ENCODE measurements around the gene WDR36.

Gene WDR36

GRCh38 chr5:111092062-111092853, at the start of gene WDR36:
WDR36 (plus strand) TSS chr5:111092348; CDS start chr5:111092457, 109 bp downstream.
- peak; percentile 70 for DNase-seq (ENCODE audit: low read depth, low spot score)

GRCh38 chr5:111043712-111044506, 48.2 kb upstream of the WDR36 start:
- DNase-seq (ENCODE audit: low read depth, low spot score): no peak

DNA sequence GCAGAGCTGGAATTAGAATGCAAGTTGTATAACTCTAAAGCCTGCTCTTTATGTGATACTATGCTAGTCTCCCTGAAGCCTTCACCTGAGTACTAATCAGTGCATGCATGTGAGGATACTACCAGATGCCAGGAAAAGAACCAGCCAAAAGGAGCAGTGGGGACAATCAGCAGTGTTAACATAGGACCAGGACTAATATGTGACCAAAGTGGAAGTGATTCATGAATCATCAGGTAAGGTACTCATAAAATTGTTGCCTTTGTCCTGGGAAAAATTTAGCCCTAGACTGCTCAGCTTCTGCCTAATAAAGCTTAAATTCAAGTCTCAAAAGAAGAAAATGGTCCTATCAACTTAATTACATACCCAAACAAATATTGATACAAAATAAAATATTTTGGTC, 34.1 kb upstream of the WDR36 start:
- DNase-seq (ENCODE audit: low read depth, low spot score): no peak

DNA sequence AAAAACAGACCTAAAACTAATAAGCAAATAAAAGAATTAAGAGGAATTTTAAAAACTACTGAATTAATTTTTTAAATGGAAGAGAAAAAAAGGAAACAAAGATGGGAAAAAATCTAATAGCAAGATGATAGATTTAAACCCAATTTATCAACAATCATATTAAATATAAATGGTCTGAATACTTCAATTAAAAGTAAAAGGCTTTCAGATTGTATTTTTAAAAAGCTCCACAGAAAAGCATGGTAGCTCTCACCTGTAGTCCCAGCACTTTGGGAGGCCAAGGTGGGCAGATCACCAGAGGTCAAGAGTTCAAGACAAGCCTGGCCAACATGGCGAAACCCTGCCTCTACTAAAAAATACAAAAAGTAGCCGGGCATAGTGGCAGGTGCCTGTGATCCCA, 32.0 kb upstream of the WDR36 start:
- DNase-seq (ENCODE audit: low read depth, low spot score): no peak

GRCh38 chr5:111061618-111062017, 30.5 kb upstream of the WDR36 start:
- no peak for DNase-seq (ENCODE audit: low read depth, low spot score)

DNA sequence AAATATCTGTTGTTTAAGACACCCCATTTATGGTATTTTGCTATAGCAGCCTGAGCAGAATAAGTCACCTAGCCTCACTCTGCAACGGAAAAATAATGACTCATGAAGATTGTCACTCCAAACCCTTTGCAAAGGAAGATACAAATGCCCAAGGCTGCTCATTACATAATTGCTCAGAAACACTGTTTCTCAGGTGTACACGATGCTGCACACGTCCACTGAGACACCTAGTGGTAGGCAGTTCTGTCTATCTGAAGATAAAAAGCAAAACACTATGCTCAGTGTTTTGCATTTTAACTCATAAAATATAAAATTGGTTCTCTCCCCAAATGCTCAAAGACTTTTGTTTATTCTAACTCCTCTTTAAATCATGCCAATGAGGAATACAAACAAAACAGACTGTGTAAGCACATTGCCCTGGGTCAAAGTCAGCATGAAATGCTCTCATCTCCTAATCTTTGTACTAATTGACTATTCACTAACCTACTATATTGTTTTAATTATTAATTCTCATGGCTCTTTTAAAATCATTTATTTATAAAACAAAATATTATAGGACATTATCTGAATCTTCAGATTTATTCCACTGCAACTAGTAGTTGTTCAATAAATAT, 28.3 kb upstream of the WDR36 start:
- no peak for DNase-seq (ENCODE audit: low read depth, low spot score)

DNA sequence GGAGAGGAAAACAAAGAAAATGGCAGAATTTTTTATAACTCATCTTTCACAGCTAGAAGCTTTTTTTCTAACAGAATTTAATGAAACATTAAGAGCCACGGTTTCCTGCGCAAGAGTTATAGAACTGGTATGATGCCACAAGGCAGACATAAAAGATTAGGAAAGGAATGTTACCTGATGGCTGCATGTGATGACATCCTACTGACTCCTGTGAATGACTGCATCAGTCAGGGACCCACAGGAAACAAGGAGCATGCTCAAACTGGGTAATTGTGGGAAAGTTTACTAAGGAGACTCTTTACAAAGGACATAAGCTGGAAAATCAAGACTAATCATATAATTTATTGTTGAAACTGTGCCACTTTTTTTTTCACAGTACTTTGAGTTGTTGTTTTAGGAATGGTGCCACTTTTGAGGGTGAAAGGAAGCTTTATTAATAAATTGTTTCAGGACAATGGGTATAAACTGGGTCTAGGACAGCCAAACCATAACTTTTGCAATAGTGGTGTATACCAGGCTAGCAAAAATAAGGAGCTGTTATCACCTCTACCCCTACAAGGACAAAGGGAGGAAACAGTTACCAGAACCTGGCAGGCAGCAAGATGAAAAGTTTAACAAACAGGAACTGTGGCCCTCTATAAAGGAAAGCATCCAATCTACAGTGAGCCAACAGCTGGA, 25.7 kb upstream of the WDR36 start:
- DNase-seq (ENCODE audit: low read depth, low spot score): no peak

GRCh38 chr5:111068213-111068612, 23.9 kb upstream of the WDR36 start:
- DNase-seq (ENCODE audit: low read depth, low spot score): no peak

GRCh38 chr5:111069839-111070238, 22.3 kb upstream of the WDR36 start:
- DNase-seq (ENCODE audit: low read depth, low spot score): no peak

DNA sequence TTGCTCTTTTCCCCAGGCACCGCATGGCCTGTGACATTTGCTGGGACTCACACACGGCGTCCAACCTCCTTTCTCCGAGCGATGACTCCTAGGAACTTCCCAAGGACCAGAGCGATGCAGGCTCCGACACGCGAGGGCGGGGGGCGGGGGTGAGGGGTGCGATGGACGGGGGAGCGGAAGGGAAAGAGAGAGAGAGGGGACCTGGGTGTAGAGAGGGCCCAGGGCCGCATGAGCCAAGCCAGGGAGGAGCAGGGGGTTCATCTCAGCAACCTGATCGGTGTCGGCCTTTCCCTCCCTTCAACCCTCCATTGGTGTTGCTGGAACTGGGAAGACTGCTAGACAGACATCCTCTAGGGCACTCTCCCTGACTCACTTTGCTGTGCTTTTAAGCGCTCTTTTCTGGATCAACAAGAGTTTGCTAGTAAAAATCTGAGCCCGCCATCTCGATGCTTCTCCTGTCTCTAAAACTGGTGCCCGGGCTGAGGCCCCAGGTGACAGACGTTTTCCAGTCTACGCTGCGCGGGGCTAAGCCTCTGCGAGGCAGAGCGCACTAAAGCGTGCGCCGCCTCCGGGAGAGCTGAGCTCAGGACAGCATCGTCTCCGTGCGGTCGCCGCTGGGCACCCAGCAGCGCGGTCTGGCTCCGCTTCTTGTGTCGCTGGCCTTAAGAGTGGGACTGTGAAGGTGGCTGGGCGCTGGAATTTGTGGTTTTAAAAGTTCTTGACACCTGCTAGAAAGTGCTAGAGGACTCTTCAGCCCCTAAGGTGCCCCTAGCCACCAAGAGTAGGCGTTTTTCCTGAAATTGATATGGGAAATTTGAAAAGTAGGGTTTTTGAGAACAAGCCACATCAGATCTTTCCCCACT, 21.6 kb upstream of the WDR36 start:
- DNase-seq (ENCODE audit: low read depth, low spot score): no peak

DNA sequence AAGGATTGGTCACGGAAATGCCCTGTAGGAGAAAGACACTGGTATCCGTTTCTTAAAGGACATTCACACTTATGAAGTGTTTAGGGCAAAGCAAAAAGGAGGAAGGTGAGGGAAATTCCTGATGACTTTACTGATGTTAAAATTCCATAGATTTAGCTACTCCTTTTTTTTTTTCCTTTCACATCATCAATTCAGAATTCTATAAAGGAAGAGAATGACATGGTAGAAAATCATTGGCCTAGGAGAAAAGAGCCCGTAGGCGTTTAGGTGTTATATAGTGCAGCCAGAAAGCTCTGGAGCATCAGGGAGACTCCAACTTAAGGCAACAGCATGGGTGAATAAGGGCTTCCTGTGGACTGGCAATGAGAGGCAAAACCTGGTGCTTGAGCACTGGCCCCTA, 20.7 kb upstream of the WDR36 start, which contains the start of gene TSLP:
TSS of gene TSLP (plus strand) at position 301 of the 400 bp plus-strand sequence. CDS start 178 bp downstream, outside the sequence.
- DNase-seq (ENCODE audit: low read depth, low spot score): no peak

GRCh38 chr5:111072949-111073682, 19.0 kb upstream of the WDR36 start:
- peak; percentile 27 for DNase-seq (ENCODE audit: low read depth, low spot score)

DNA sequence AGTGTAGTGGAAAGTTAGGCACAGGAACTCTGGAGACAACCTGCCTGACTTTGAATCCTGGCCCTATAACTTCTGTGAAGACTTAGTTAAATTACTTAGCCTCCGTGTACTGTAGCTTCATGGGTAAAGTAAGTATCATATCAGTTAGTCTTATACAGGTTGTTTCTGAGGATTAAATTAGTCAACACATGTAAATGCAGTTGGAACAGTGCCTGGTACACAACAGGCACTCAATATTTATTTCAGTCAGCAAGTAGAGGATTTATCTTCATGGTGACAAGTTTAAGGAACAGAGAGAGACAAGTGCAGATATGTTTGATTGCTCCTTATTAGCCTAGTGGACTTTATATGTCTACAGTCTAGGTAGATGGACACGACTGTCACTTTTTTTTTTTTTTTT, 17.9 kb upstream of the WDR36 start:
- no peak for DNase-seq (ENCODE audit: low read depth, low spot score)

GRCh38 chr5:111075520-111075919, 16.6 kb upstream of the WDR36 start:
- DNase-seq (ENCODE audit: low read depth, low spot score): no peak

GRCh38 chr5:111076091-111076490, 16.1 kb upstream of the WDR36 start:
- DNase-seq (ENCODE audit: low read depth, low spot score): no peak

DNA sequence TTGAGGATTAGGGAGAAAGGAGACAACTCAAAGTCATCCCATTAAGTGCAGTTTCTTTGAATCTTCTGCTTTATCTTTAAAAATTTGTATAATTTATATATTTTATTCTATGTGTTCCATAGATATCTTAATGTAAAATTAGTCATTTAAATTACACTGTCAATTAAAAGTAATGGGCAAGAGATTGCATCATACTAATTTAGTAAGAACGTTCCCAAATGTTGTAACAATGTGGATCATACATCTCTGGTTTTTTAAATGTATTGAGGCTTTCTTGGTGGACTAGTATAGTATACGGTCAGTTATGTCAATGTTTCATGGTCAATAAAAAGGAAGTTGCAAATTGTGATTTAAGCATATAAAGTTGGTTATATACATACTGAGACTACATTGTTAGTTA, 14.5 kb upstream of the WDR36 start:
- DNase-seq (ENCODE audit: low read depth, low spot score): no peak

GRCh38 chr5:111079846-111080245, 12.3 kb upstream of the WDR36 start:
- DNase-seq (ENCODE audit: low read depth, low spot score): no peak

- no peak for DNase-seq (ENCODE audit: low read depth, low spot score)
Observed at GRCh38 chr5:111083323-111083722, 8.8 kb upstream of the WDR36 start.

- DNase-seq (ENCODE audit: low read depth, low spot score): no peak
Observed at GRCh38 chr5:111095982-111096381, 3.8 kb downstream of the WDR36 start.
